ENCODE results near the gene TRAF2. TPM values are rescaled to one million over a fixed set of nuclear protein-coding genes. Genes with fewer than 3 reads are reported as not detected.

TRAF2 gene
- total and polyA plus RNA-seq, 2 donors (not counting 1 experiment from before 2014, with no cell fraction given) = 25.5 to 54.5 TPM

GRCh38 chr9:136947028-136947891 is 60.9 kb downstream of the TRAF2 start:
- H3K4me3 Mint-ChIP-seq = no peak overlapping the region
- Histone ChIP-seq H3K9ac (ENCODE audit: low read length) (no peak overlapping the region), H3K4me3 (ENCODE audit: control extremely low read depth in 1 of 5, extremely low read depth in 1 of 5, insufficient read depth in 1 of 5, low read depth in 2 of 5, low read length in 4 of 5) (no peak overlapping the region), H3K4me1 (ENCODE audit: control insufficient read depth in 2 of 2, insufficient read depth in 2 of 2, low read length in 2 of 2) (peaks cover 16 to 30% of the 10 kb centered on the region in 2 donors), H3K27ac (ENCODE audit: low read length in 2 of 2) (no peak overlapping the region), H3K36me3 (replicated peaks in 1 of 2; ENCODE audit: control extremely low read depth in 1 of 2, control insufficient read depth in 1 of 2, extremely low read depth in 1 of 2, insufficient read depth in 2 of 2, low read length in 1 of 2) (peaks cover 0 to 9% of the 10 kb centered on the region in 2 experiments), H3K79me2 (ENCODE audit: control insufficient read depth, insufficient read depth, low read length) (peaks cover 18% of the 10 kb centered on the region), H3K9me3 (ENCODE audit: control extremely low read depth in 1 of 3, control insufficient read depth in 2 of 3, insufficient read depth in 1 of 3, low read length in 2 of 3) (no peaks in the 10 kb centered on the region), H3K27me3 (replicated peaks in 1 of 4; ENCODE audit: control extremely low read depth in 1 of 4, control insufficient read depth in 3 of 4, insufficient read depth in 4 of 4, low read length in 3 of 4) (no peaks in the 10 kb centered on the region), H4K20me1 (ENCODE audit: control insufficient read depth, insufficient read depth, low read length, poor library complexity, severe bottlenecking) (peaks cover 18% of the 10 kb centered on the region), H2AFZ (ENCODE audit: insufficient read depth, low read depth, low read length, poor library complexity, severe bottlenecking) (no peak overlapping the region), H3K4me2 (replicated peaks; ENCODE audit: low read depth, low read length, poor library complexity, severe bottlenecking) (no peak overlapping the region)
- H3K27ac Mint-ChIP-seq = no peak overlapping the region
- CTCF ChIA-PET = interaction anchor here (0.8 to 2.7 kb wide), 13 partner anchors 8 to 476 kb away, joined by 3 to 39 read pairs (median 5); partner anchors contain the start of genes AJM1, EXD3, FUT7 and NOXA1
- TF ChIP-seq CTCF (IDR thresholded peaks at IDR 0.05) (no peak), EZH2 (IDR thresholded peaks at IDR 0.05; ENCODE audit: borderline replicate concordance, insufficient read depth, low read depth, low read length, poor library complexity, severe bottlenecking) (no peak)
- H3K9me3 Mint-ChIP-seq (ENCODE audit: insufficient read depth) = no peaks in the 10 kb centered on the region
- WGBS (ENCODE audit: insufficient coverage) = 91% methylated on average over 19 of the region's 26 CpGs
- POLR2A ChIA-PET = interaction anchor here (1.0 to 1.3 kb wide), 2 partner anchors 53 to 88 kb away, joined by 4 to 6 read pairs; no protein-coding TSS in a partner anchor
- ATAC-seq (ENCODE audit: low read depth) (no peak), DNase-seq (no peak)
- intact Hi-C loops (cut with micrococcal nuclease) = no loop called here
- peaks cover 12% of the 10 kb centered on the region for H3K4me1 Mint-ChIP-seq
- no peaks in the 10 kb centered on the region for H3K27me3 Mint-ChIP-seq
